SK-N-MC (cell line): ENCODE measurements around the gene KRT36.

ENCODE experiments used
- EZH2 ChIP-seq: fragments of 200-600 bp; sonication (generic); IDR thresholded peaks from one replicate; pipeline ENCODE4 v1.6.1; 2017; ENCODE audit warnings: antibody characterized with exemption
- POLR2AphosphoS5 ChIP-seq: IDR thresholded peaks from 2 replicates; pipeline ENCODE4 v1.6.1; 2012; ENCODE audit warnings: mild to moderate bottlenecking, low read depth, low read length, borderline replicate concordance

GRCh38 chr17:41494524-41494923, 4.8 kb upstream of the KRT36 start:
- TF ChIP-seq POLR2AphosphoS5: no peak
- no peak for TF ChIP-seq EZH2
